HG02798 (cell line): ENCODE results near the gene GTF2E1.
"Not testable (repeated sequence)": the region's sequence is repeated elsewhere in the genome, so short reads cannot be mapped to it uniquely, and the experiment has no call there.

Experiments
- ATAC-seq: cut with Tn5 transposase; IDR thresholded peaks from one replicate; pipeline ENCODE4 v1.9.1; 2021; ENCODE audit warnings: mild to moderate bottlenecking; ENCODE audit not compliant: unreplicated experiment, poor library complexity

Gene GTF2E1

DNA sequence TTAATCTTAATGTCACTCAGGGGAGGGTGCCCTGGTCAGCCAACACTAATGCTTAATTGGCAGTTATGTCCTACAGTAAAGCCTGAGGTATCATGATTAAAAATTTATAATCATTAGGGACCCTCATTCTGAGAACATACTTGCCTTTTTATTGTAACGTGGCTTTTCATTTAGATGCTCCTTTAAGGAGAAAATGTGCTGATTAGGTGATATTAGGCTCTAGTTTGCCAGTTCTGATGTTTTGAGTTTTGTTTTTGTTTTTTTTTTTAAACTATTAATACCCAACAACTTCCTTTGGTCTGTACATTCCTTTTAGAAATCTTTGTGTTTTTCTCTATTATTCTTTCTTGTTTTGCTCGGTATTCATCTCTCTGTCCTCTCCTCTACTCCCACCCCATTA lies 10.3 kb downstream of the GTF2E1 start:
- no peak for ATAC-seq

- ATAC-seq: no peak
These were observed 11.3 kb downstream of the GTF2E1 start for GRCh38 chr3:120753810-120754209.

DNA sequence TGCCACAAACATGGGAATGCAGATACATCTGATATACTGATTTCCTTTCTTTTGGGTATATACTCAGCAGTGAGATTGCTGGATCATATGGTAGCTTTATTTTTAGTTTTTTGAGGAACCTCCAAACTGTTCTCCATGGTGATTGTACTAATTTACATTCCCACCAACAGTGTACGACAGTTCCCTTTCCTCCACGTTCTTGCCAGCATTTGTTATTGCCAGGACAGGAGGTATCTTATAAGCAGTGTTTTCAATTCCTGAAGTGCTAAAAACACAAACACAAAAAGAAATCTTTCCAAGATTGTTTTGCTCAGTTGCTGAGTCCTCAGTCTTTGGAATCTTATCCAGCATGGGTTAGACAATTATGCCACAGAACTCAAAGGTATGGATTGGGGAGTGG lies 13.5 kb downstream of the GTF2E1 start:
- no peak for ATAC-seq

- not testable (repeated sequence) for ATAC-seq
These were observed 16.0 kb downstream of the GTF2E1 start for GRCh38 chr3:120758551-120758950.

DNA sequence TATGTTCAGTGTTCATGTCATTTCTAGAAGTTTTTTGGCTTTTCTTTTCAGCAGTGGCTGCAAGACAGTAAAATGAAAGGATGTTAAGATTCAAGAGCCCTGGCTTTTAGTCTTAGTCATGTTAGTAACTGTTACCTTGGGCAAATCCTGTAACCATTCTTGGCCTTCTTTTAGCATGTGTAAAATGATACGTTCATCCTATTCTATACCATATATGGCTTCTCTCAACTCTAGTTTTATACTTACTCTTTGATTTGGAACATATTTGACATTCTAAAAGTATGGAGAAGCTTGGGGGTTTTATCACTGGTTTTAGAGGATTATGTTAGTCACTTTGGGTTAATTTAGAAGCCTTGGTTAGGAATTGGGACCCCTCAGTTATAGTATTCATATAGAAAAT lies 20.1 kb downstream of the GTF2E1 start:
- ATAC-seq: no peak

DNA sequence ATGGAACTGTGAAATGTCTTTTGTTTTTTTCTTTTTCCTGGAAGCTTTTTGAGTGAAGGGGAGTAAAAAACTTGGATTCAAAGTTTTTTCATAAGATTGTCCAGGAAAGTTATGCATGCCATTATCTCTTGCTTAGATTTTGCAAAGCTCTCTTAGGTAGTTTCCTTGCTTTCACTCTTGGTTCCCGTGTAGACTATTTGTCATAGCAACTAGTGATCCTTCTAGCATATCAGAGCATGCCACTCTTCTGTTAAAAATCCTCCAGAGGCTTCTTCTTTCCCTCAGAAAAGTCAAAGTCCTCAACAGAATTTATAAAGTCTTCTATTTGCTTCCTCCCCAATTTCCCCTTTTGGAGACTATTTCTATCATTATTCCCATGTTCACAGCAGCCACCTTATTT lies 21.1 kb downstream of the GTF2E1 start:
- peak; percentile 79 for ATAC-seq

- ATAC-seq: no peak
These were observed 21.7 kb downstream of the GTF2E1 start for GRCh38 chr3:120764206-120764605.

- peak; percentile 67 for ATAC-seq
These were observed 23.4 kb downstream of the GTF2E1 start for GRCh38 chr3:120765830-120766493.

GRCh38 chr3:120766576-120766975 lies 24.0 kb downstream of the GTF2E1 start:
- ATAC-seq: no peak

GRCh38 chr3:120767106-120767505 lies 24.6 kb downstream of the GTF2E1 start:
- ATAC-seq: no peak

DNA sequence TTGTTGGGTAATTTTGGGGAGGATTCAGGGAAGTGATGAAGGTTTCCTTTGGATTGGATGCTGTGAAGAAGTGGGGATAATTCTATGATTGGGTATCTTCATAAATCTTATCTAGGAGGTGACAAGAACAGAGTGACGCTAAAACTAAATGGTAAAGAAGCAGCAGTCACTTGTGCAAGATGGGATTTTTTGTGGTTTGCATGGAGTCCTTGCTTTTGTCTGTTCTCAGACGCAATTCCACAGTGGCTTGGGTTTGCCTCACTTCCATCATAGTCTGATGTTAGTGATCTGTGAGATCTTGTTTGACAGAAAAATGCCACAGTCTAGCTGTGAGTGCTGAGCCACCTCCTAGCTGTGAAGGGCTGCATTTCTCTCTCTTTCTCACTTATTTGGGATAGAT lies 26.9 kb downstream of the GTF2E1 start:
- no peak for ATAC-seq

DNA sequence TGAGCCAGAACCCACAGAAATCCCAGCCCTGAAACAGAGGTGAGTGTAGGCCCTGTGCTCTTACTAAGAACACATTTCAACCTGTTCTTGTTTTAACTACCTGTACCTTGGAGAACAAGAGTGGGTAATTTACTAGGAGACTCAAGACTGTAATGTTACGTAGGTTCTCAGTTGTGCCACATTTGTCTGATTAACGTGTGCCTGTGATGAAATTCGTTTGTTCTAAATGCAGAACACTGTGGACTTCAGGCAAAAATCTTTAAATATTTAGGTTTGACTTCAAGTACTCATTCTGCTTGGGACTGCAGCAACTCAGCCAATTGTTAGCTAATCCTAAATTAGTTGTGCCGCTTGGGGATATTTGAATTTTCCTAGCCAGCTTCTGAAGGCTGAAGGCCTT lies 28.3 kb downstream of the GTF2E1 start:
- no peak for ATAC-seq

DNA sequence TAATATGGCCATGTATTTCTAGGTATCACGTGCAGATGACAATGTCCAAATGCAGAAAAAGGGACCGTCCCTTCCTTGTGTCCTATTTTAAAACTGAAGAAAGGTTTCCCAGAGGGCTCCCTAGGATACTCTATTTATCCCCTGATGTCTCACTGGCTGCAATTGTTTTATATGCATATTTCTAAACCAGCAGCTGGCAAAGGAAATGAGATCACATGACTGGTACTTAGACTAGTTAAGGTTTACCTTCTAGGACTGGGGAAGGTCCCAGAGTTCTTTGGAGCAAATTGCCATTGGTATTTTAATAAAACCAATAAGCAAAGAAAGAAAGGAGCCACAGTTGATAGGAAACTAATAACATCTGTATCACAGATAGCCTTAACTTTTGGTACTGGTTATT lies 29.5 kb downstream of the GTF2E1 start:
- ATAC-seq: no peak

DNA sequence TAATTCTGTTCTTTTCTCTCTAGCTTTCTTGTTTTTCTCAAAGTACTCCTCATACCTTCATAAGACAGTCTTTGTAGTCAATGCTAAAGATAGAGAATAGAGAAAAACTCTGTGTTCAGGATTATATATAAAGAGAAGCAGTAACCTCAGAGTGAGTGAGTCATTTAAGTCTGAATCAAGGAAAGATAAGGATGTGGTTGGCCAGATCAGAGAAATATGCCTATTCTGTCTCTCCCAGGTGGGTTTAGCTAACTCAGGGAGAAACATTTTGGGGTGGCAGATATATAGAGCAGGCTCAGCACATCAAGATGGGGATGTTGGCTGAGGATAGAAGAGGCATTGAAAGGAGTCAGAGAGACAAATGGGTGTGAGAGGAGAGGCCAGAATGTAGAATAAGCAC lies 31.4 kb downstream of the GTF2E1 start:
- ATAC-seq: peak; percentile 79

DNA sequence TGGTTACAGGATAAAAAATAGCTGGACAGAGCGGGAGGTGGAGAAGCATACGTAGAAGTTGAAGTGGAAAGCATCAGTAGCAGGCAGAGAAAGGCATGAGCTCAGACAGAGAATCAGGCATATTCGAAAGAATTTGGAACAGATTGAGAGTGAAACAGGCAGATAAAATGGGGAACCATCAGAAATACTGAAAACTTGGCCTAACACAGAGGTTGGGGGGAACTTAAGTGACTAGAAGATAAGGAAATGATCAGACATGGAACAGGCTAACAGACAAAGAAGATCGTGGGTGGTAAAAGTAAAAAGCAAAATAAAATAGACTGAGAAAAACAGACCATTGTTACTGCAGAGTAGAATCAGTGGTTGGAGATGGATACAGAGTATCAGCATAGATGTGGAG lies 32.9 kb downstream of the GTF2E1 start:
- ATAC-seq: no peak

- no peak for ATAC-seq
These were observed 36.2 kb downstream of the GTF2E1 start for GRCh38 chr3:120778776-120779175.

DNA sequence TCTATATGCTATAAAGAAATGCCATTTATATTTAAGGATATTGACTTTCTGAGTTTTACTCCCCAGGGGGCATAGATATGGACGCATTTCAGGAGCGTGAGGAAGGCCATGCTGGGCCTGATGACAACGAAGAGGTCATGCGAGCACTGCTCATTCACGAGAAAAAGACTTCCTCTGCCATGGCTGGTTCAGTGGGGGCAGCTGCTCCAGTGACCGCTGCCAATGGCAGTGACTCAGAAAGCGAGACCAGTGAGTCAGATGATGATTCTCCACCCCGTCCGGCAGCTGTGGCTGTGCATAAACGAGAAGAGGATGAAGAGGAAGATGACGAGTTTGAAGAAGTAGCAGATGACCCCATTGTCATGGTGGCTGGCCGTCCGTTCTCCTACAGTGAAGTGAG lies 38.4 kb downstream of the GTF2E1 start:
- peak; percentile 95 for ATAC-seq

GRCh38 chr3:120785832-120786231 lies 43.3 kb downstream of the GTF2E1 start:
- ATAC-seq: peak; percentile 67

DNA sequence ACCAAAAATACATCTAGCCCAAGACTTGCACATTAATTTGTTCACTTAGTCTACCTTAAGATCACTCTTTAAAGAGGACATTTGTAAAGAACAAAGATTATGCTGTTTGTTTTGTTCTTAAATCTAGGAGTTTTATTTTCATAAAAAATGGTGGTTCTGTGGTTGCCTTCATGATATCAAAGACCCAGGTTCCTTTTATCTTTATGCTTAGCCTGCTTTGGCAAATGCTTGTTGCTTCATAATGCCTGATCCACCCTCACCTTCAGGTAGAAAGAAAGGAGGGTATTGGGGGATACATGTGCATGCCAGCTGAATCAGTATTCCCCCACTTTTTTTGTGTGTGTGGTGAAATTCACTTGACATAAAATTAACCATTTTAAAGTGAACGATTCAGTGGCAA lies 48.5 kb downstream of the GTF2E1 start:
- ATAC-seq: no peak

GRCh38 chr3:120791913-120792312 lies 49.4 kb downstream of the GTF2E1 start:
- no peak for ATAC-seq

GRCh38 chr3:120793601-120794000 lies 51.1 kb downstream of the GTF2E1 start:
- ATAC-seq: no peak

GRCh38 chr3:120795017-120795648 lies 52.6 kb downstream of the GTF2E1 start:
- ATAC-seq: peak; percentile 95
